ENCODE measurements around the gene RELB.

DNA sequence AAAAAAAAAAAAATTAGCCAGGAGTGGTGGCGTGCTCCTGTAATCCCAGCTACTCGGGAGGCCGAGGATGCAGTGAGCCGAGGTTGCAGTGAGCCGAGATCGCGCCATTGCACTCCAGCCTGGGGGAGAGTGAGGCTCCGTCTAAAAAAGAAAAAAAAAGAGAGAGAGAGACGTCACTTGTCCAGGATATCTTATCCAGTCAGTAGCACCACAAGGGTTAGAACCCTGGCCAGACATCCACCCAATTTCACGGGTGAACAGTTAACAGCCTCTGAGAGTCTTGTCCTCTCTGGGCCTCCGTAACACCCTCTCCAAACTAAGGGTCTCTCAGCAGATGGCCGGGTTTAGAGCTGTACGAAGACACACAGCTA lies 47.0 kb upstream of the RELB start:
- TF ChIP-seq, protein P1, sequence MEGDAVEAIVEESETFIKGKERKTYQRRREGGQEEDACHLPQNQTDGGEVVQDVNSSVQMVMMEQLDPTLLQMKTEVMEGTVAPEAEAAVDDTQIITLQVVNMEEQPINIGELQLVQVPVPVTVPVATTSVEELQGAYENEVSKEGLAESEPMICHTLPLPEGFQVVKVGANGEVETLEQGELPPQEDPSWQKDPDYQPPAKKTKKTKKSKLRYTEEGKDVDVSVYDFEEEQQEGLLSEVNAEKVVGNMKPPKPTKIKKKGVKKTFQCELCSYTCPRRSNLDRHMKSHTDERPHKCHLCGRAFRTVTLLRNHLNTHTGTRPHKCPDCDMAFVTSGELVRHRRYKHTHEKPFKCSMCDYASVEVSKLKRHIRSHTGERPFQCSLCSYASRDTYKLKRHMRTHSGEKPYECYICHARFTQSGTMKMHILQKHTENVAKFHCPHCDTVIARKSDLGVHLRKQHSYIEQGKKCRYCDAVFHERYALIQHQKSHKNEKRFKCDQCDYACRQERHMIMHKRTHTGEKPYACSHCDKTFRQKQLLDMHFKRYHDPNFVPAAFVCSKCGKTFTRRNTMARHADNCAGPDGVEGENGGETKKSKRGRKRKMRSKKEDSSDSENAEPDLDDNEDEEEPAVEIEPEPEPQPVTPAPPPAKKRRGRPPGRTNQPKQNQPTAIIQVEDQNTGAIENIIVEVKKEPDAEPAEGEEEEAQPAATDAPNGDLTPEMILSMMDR (conservative IDR thresholded peaks at IDR 0.05; ENCODE audit: low read depth, low read length), result no peak
- no peak for TF ChIP-seq EZH2 (IDR thresholded peaks at IDR 0.05; ENCODE audit: low read length, unreplicated experiment)
